ENCODE results near the gene UBE2G2.
A peak's percentile ranks its signal among the peaks of the same experiment; 100 is the strongest.

UBE2G2 gene

DNA sequence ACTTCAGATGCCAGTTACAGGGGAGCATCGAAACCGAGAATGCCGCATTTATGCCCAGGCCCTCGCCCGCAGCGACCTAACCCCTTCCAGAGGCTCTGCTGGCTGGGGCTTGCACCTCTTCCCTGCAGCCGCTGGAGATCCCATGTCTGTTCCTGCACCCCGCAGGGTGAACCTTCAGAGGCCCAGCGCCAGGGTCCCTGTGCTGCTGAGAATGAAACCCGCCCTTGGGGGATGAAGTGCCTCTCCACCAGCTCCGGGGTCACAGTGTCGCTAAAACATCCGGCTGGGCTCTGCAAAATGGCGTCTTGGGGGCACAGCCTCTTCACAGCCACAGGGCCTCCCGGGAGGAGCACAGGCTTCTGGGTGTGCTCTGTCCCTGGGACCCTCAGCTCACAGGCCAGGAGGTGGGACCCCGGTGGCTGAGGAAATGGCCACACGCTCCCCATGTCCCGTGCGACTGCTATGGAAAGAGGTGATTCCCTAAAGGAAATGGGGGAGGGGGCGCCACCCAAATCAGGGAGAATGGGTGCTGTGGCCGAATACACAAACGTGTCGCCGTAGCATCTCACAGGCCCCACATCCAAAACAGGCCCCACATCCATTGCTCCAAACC, 50.3 kb downstream of the UBE2G2 start:
- no peak overlapping the region for H3K27ac ChIP-seq
- no peak for TF ChIP-seq Cebpa-rat (IDR thresholded peaks at IDR 0.05)
- peaks cover 0 to 19% (median 9%) of the 10 kb centered on the region in 11 experiments; a peak in 9 of 22 replicates for H3K9me3 ChIP-seq (replicated peaks in 1 of 11)
- H4K20me1 ChIP-seq, result no peaks in the 10 kb centered on the region
- H3K4me3 ChIP-seq, result no peak overlapping the region
- peaks cover 13 to 28% (median 15%) of the 10 kb centered on the region in 10 experiments for H3K4me1 ChIP-seq
- H3K4me2 ChIP-seq, result peak overlapping the region in 3 of 11 experiments; percentile 9 to 18 (median 9); a peak in 2 of 22 replicates
- no peaks in the 10 kb centered on the region for H3K36me3 ChIP-seq
- H3K27me3 ChIP-seq, result no peaks in the 10 kb centered on the region
- H3K9ac ChIP-seq, result no peak overlapping the region

DNA sequence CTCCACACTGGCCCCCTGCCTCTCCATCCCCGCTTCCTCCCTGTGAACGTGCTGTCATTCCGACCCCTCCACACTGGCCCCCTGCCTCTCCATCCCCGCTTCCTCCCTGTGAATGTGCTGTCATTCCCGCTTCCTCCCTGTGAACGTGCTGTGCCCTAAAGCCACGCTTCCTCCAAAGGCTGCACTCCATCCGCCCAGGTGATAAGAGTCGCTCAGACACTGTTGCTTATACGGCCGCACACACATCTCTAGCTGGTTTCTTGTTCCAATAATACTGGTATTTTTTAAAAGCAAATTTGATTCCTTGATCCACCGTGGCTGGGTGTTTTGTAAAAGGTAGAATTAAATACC, 51.0 kb downstream of the UBE2G2 start:
- H3K4me1 ChIP-seq, result peaks cover 9 to 24% (median 15%) of the 10 kb centered on the region in 10 experiments
- no peak overlapping the region for H3K27ac ChIP-seq
- H3K27me3 ChIP-seq, result no peaks in the 10 kb centered on the region
- H3K9me3 ChIP-seq (replicated peaks in 1 of 11), result peaks cover 0 to 24% (median 11%) of the 10 kb centered on the region in 11 experiments; a peak in 12 of 22 replicates
- H3K36me3 ChIP-seq, result no peaks in the 10 kb centered on the region
- H3K9ac ChIP-seq, result no peak overlapping the region
- 0 out of 22 replicates have a peak overlapping the region, but pooled peaks of 1 of the 11 experiments have one; percentile 9 for H3K4me2 ChIP-seq
- TF ChIP-seq Cebpa-rat (IDR thresholded peaks at IDR 0.05), result no peak
- no peak overlapping the region for H3K4me3 ChIP-seq
- no peaks in the 10 kb centered on the region for H4K20me1 ChIP-seq

DNA sequence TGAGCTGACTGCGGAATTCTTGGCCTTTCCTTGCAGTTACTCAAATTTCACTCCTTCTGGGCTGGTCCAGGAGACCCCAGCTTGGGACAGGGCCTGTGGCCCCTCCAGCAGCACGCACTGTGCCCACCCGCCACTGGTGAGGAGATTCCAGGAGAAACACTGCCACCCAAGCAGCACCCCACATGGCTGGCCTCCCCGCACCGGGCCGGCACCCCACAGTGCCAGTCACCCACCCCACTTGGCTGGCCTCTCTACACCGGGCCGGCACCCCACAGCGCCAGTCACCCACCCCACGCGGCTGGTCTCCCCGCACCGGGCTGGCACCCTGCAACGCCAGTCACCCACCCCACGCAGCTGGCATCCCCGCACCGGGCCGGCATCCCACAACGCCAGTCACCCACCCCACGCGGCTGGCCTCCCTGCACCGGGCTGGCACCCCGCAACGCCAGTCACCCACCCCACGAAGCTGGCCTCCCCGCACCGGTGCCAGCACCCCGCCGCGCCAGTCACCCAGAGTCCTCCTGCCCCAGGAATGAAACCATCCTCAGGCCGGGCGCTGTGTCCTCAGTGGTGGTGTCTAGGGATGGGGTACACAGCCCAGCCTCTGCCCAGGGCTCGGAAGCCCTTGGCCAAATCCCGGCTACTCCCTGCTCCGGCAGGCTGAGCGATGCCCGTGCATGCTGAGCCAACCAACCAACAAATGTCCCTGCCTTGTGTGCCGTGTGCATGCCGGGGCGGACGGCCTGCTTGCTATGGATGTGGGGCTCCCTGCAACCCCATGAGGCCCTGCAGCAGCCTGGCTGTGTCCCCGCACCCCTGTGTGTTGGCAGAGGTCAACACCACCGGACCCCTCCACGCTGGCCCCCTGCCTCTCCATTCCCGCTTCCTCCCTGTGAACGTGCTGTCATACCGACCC, 51.6 kb downstream of the UBE2G2 start:
- H3K4me2 ChIP-seq, result no peak overlapping the region
- peaks cover 9 to 24% (median 15%) of the 10 kb centered on the region in 10 experiments for H3K4me1 ChIP-seq
- H3K27me3 ChIP-seq, result no peaks in the 10 kb centered on the region
- no peaks in the 10 kb centered on the region for H3K36me3 ChIP-seq
- H4K20me1 ChIP-seq, result no peaks in the 10 kb centered on the region
- no peak overlapping the region for H3K4me3 ChIP-seq
- H3K9me3 ChIP-seq (replicated peaks in 1 of 11), result peaks cover 4 to 27% (median 13%) of the 10 kb centered on the region in 11 experiments; a peak in 21 of 22 replicates
- H3K9ac ChIP-seq, result no peak overlapping the region
- H3K27ac ChIP-seq, result no peak overlapping the region
- TF ChIP-seq Cebpa-rat (IDR thresholded peaks at IDR 0.05), result no peak

DNA sequence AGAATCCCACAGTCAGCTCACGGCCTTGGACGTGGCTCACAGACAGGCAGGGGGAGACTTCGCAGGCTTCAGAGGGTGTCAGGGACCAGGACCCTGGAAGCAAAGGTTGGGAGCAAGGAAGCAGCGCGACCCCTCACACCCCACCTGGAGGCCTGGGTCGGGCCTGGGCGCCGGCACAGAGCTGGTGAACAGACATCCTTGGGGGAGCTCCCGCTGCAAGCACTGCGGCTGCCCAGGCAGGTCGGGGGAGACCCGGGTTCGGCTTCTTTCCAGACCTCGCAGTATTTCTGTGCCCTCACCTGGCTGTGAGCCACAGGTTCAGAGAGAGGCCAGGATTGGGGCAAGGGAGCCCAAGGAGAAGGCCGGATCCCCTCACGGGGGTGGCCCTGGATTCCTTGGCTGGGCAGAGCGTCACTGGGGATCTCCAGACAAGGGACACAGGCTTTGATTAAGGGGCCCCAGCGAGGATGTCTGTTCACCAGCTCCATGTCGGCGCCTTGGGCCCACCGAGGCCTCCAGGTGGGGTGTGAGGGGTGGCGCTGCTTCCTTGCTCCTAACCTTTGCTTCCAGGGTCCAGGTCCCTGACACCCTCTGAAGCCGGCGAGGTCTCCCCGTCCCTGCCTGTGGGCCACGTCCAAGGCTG, 52.4 kb downstream of the UBE2G2 start:
- peaks cover 9 to 24% (median 15%) of the 10 kb centered on the region in 10 experiments for H3K4me1 ChIP-seq
- H3K4me3 ChIP-seq, result no peak overlapping the region
- no peak for TF ChIP-seq Cebpa-rat (IDR thresholded peaks at IDR 0.05)
- no peak overlapping the region for H3K4me2 ChIP-seq
- H3K27ac ChIP-seq, result no peak overlapping the region
- no peaks in the 10 kb centered on the region for H3K36me3 ChIP-seq
- no peak overlapping the region; a peak in 1 of 22 replicates for H3K9ac ChIP-seq
- H3K9me3 ChIP-seq (replicated peaks in 1 of 11), result peaks cover 11 to 28% (median 16%) of the 10 kb centered on the region in 11 experiments
- no peaks in the 10 kb centered on the region for H4K20me1 ChIP-seq
- no peaks in the 10 kb centered on the region for H3K27me3 ChIP-seq

DNA sequence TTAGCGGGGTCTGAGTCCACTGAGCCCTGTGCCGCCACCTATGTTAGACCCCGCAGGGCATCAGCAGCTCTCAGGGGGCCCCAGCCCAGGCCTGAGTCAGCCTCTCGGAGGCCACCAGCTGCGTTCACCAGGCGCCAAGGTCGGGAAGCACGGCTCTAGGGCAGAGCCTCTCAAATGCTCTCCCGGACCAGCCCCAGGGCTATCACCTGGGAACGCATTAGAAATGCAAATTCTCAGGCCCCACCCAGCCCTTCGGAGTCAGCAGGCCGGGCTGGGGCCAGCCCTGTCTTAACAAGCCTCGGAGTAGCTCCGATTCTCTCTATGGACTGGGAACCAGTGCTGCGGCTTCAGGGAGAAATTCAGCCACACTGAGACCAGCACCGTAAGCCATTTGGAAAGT, 53.0 kb downstream of the UBE2G2 start:
- TF ChIP-seq Cebpa-rat (IDR thresholded peaks at IDR 0.05), result no peak
- H3K27me3 ChIP-seq, result no peaks in the 10 kb centered on the region
- H3K27ac ChIP-seq, result no peak overlapping the region
- peaks cover 17 to 34% (median 23%) of the 10 kb centered on the region in 11 experiments for H3K9me3 ChIP-seq (replicated peaks in 1 of 11)
- H3K4me2 ChIP-seq, result no peak overlapping the region
- H3K9ac ChIP-seq, result no peak overlapping the region; a peak in 1 of 22 replicates
- no peaks in the 10 kb centered on the region for H4K20me1 ChIP-seq
- peaks cover 9 to 24% (median 15%) of the 10 kb centered on the region in 10 experiments for H3K4me1 ChIP-seq
- H3K36me3 ChIP-seq, result no peaks in the 10 kb centered on the region
- no peak overlapping the region for H3K4me3 ChIP-seq

DNA sequence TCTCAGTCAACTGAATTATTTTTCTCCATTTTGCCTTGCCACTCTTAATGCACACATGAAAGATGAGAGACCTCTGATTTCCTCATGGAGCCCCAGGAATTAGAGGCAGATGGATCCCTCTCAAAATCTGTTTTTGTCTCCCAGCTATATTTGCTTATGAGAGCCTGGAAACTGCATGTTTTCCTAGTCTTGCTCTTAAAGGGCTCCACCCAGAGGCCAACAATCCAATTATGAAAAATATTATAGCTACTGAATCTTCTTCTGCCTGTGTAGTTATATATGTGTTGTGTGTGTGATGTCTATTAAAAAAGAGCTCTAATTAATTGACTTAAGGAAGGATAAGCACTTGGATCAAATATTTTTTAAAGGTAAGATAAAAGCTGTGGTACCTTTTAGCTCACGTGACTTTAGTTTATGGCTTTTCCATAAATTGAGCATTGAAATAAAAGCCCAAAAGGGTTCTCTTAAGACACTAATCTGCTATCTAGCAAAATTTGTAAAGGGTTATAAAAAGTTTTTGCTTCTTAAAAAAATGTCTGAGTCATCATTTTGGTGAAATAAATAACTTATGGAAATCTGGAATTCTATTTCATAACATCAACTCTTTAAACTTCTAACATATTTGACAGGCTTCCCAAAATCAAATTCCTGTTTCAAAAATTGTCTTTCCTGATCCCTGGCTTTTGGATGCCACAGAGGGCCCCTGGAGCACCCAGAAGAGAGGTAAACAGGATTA, 59.0 kb downstream of the UBE2G2 start:
- Histone ChIP-seq H3K4me1 (peaks cover 0 to 8% (median 0%) of the 10 kb centered on the region in 10 experiments; a peak in 1 of 20 replicates), H3K4me3 (no peak overlapping the region), H3K9me3 (replicated peaks in 1 of 11) (peaks cover 24 to 48% (median 34%) of the 10 kb centered on the region in 11 experiments), H3K36me3 (no peaks in the 10 kb centered on the region), H3K27ac (no peak overlapping the region), H4K20me1 (no peaks in the 10 kb centered on the region), H3K27me3 (no peaks in the 10 kb centered on the region), H3K4me2 (no peak overlapping the region), H3K9ac (no peak overlapping the region)
- no peak for TF ChIP-seq Cebpa-rat (IDR thresholded peaks at IDR 0.05)

DNA sequence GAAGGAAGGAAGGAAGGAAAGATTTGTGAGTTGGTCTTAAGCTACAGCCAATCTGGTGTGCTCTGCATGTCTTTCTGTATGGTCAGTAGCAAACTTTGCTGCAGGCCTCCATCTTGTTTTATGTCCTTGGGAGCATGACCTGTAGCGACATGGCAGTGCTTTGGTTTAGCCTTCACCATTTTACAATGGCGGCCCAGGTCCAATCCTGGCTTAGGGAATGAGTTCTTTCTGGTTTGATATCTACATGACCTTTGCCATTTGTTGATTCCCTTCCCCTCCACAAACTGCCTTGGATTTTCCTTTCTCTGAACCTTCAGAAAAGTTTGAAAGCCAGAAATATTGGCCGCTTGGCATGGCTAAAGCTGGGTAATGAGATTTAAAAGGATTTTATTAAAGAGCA, 59.7 kb downstream of the UBE2G2 start:
- Histone ChIP-seq H4K20me1 (no peaks in the 10 kb centered on the region), H3K4me3 (no peak overlapping the region), H3K36me3 (no peaks in the 10 kb centered on the region), H3K27ac (no peak overlapping the region), H3K4me1 (peaks cover 0 to 10% (median 0%) of the 10 kb centered on the region in 10 experiments; a peak in 2 of 20 replicates), H3K27me3 (no peaks in the 10 kb centered on the region), H3K9ac (no peak overlapping the region), H3K4me2 (no peak overlapping the region), H3K9me3 (replicated peaks in 1 of 11) (peaks cover 24 to 47% (median 34%) of the 10 kb centered on the region in 11 experiments)
- TF ChIP-seq Cebpa-rat (IDR thresholded peaks at IDR 0.05), result no peak

DNA sequence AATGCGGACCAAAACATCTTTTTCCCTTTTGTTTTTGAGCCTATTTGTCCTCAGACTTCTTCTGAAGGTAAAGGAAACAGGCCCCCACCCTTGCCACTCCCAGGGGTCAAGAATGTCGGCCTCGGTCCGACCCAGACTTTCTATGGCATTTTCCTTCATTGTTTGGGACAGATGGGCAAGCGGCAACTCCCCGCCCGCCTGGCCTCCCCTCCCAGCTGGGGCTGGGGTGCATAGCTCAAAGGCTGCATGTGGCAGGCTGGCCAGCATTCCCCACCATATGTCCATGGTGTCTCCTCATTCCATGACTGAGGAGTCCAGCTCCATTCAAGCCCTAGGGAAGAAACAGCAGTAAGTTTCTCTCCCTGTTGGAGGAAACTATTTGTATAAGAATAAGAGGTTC, 60.9 kb downstream of the UBE2G2 start:
- Histone ChIP-seq H3K36me3 (no peaks in the 10 kb centered on the region), H3K27ac (no peak overlapping the region), H4K20me1 (no peaks in the 10 kb centered on the region), H3K4me1 (peaks cover under 1 to 22% (median 10%) of the 10 kb centered on the region in 10 experiments; a peak in 19 of 20 replicates), H3K9me3 (replicated peaks in 1 of 11) (peaks cover 23 to 40% (median 30%) of the 10 kb centered on the region in 11 experiments), H3K4me3 (no peak overlapping the region), H3K9ac (no peak overlapping the region), H3K27me3 (no peaks in the 10 kb centered on the region), H3K4me2 (no peak overlapping the region)
- no peak for TF ChIP-seq Cebpa-rat (IDR thresholded peaks at IDR 0.05)
